Renal cortical epithelial cell (primary cell): ENCODE results near the gene GADD45B. TPM values are rescaled to one million over a fixed set of nuclear protein-coding genes. Genes with fewer than 3 reads are reported as not detected.
"Not testable (repeated sequence)": the region's sequence is repeated elsewhere in the genome, so short reads cannot be mapped to it uniquely, and the experiment has no call there.

Experiments used
- DNase-seq: peaks from one replicate; pipeline ENCODE4 v3.0.0-alpha.2; 2011; ENCODE audit warnings: low read depth
- total RNA-seq: library from RNA; depleted of rRNA; stranded (reverse); fragments of >200 nt; gene quantifications from 2 replicates; pipeline ENCODE4 v1.2.3, GENCODE V29; 2014

GADD45B gene
- total RNA-seq, 1 donor from 2014 or later: 50.2 TPM

- DNase-seq: peak; percentile 70
Observed at GRCh38 chr19:2469102-2469914, 6.6 kb upstream of the GADD45B start.

DNA sequence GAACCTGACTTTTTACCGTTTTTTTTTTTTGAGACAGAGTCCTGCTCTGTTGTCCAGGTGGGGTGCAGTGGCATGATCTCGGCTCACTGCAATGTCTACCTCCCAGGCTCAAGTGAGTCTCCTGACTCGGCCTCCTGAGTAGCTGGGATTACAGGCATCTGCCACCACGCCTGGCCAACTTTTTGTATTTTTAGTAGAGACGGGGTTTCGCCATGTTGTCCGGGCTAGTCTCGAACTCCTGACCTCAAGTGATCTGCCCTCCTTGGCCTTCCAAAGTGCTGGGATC, 6.1 kb upstream of the GADD45B start:
- not testable (repeated sequence) for DNase-seq

- peak; percentile 62 for DNase-seq
Observed at GRCh38 chr19:2474232-2475017, 1.5 kb upstream of the GADD45B start.

DNA sequence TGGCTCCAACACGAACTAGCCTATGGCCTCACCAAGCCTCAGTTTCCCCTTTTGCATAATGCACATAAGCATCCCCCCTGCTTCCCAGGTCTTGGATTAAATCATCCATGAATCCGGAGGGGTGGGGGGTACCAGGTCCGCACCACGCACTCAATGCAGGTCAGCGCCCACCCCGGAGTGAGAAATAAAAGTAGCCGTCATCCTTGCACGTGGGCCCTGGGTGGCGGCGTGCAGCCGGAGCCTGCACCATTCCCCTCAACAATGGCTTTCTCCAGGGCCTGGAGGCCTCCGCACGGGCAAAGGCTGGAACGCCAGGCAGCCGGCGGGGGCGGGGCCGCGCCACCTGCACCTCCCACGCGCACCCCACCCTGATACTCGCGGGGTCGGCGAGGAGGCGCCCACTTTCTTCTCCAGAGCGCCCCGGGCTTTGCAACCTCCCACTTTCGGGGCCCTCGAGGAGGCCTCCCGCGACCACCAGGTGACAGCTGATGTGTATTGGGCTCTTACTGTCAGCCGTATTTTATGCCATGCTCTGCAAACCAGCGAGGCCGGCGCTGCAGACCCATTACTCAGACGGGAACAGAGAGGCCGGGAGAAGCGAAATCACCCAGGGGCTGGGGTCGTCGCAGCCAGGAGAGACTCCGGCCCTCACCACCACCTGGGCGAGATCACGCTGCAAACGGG, 767 bp upstream of the GADD45B start:
- DNase-seq: no peak

DNA sequence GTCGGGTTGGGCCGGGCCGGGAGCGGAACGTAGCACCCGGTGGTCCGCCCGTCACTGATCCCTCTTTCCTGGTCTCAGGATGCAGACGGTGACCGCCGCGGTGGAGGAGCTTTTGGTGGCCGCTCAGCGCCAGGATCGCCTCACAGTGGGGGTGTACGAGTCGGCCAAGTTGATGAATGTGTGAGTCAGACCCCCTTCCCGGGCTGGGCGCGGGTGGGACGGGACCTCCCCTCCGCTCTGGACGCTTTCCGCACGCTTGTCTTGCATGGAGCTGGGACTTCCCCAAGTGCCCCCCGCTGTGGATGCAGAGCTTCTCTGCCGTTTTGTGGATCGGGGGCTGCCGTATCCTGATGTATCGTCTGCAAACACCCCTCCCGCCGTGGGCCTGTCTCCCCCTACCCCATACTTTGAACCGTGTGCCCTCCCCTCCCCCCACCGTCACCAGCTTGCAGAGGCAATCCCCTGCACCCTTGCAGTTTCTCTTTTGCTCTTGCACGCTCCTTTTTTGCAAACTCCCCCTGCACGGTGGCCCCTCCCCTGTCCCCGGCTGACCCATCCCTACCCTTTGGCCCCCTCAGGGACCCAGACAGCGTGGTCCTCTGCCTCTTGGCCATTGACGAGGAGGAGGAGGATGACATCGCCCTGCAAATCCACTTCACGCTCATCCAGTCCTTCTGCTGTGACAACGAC, 669 bp downstream of the GADD45B start:
- no peak for DNase-seq

GRCh38 chr19:2477141-2477710, 1.3 kb downstream of the GADD45B start:
- DNase-seq: no peak

DNA sequence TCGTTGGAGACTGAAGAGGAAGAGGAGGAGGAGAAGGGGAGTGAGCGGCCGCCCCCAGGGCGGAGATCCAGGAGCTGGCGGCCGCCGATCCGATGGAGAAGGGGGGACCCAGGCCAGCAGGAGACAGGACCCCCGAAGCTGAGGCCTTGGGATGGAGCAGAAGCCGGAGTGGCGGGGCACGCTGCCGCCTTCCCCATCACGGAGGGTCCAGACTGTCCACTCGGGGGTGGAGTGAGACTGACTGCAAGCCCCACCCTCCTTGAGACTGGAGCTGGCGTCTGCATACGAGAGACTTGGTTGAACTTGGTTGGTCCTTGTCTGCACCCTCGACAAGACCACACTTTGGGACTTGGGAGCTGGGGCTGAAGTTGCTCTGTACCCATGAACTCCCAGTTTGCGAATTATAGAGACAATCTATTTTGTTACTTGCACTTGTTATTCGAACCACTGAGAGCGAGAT, 1.8 kb downstream of the GADD45B start:
- no peak for DNase-seq

GRCh38 chr19:2478278-2478755, 2.4 kb downstream of the GADD45B start:
- peak; percentile 77 for DNase-seq

DNA sequence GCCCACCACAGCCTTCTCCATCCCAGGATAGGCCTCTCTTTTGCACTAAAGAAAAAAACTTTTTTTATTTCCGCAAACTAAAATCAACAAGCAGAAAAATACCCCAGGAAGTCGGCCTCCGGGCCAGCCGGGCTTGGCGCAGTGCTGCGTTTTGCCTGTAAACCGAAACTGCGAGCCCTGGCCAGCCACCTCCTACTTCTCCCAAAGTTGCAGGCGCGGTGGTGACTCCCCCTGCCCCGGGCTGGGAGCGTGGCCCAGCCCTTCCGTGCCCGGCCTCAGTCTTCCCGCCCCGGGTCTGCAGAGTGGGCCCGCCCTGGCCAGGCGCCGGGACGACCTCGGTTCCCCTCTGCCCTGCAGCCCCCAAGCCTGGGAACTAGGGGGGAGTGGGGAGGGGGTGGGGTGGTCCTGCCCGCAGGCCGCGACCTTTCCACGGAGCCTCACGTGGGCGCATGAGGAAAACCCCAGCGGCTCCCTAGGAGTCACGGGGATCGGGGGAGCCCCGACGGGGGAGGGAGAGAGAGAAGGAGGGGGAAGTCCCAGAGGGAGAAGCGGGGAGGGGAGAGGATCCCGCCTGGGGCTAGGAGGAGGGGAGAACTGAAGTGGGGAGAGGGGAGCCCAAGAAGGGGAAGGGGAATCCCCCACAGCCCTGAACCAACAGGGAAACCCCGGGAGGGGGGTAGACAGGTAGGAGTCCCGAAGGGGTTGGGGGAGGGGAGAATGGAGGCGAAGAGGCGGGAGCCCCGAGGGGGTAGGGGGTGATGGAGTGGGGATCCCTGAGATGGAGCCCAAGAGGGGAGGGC, 3.0 kb downstream of the GADD45B start:
- DNase-seq: peak; percentile 66

DNA sequence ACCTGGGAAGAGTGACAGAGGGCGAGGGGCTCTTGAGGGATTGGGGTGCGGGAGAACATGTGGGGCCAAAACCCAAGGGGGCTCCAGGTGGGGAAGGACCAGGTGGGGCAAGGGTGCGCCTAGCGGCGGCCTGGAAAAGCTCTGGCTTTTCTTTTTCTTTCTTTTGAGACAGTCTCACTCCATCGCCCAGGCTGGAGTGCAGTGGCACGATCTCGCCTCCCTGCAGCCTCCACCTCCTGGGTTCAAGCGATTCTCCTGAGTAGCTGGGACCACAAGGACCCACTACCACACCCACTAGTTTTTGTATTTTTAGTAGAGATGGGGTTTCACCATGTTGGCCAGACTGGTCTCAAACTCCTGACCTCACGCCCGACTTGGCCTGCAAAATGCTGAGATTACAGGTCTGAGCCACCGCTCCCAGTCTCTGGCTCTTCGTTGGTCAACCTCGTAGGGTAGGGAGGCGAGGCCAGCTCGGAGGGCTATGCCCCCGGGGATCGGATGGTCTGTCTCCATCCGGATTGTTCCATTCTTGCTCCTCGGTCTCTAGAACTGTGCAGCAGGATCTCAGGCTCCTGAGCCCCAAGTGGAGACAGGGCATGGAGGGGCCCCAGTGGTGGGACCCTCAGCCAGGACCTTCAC, 3.7 kb downstream of the GADD45B start:
- DNase-seq: no peak

- no peak for DNase-seq
Observed at GRCh38 chr19:2481466-2481865, 5.5 kb downstream of the GADD45B start.

- DNase-seq: no peak
Observed at GRCh38 chr19:2482354-2483038, 6.6 kb downstream of the GADD45B start.

- DNase-seq: no peak
Observed at GRCh38 chr19:2483084-2483483, 7.2 kb downstream of the GADD45B start.

DNA sequence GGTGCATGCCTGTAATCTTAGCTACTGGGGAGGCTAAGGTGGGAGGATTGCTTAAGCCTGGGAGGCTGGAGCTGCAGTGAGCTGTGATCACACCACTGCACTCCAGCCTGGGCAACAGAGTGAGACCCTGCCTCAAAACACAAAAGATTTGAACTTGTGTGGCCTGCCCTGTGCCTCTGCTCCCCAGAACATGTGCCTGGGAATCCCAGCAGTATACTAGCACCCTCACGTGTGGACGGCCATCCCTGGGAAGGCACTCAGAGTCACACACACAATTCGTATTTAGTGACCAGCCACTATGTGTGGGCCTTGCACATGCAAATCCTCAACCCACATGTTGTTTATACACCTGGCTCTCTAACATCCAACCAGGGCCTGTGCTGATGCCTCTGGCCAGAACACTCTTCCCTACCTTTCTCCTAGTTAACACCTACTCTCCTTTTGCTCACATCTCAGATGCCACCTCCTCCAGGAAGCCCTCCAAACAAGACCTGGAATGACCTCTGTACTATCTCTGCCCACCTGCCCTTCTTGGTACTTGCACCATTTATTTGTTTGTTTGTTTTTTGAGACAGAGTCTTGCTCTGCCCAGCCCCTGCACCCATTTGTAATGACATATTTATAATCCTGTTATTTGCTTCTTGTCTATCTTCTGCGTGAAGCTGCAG, 7.7 kb downstream of the GADD45B start:
- DNase-seq: no peak

- no peak for DNase-seq
Observed at GRCh38 chr19:2484178-2484937, 8.4 kb downstream of the GADD45B start.

GRCh38 chr19:2485428-2485827, 9.5 kb downstream of the GADD45B start:
- no peak for DNase-seq

DNA sequence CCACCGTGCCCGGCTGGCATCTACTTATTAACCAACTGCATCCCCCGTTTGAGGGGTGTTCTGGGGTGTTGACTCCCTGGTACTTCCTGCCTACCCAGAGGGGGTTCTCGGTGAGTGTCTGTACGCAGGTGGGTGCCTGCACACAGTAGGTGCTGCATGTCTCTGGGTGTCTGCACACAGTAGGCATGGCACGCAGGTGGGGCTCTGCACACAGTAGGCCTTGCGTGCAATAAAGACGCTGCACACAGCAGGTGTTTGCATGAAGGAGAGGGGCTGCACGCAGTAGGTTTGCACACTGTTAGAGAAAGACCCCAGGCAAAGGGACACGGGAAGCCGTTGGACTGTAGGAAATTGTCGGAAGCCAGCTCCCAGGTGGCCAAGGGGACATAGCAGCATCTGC, 11.2 kb downstream of the GADD45B start:
- no peak for DNase-seq

- DNase-seq: no peak
Observed at GRCh38 chr19:2487842-2488241, 11.9 kb downstream of the GADD45B start.
